Vagina (tissue), 2 donors: ENCODE results near the gene GKN1.

ENCODE experiments used
- POLR2A ChIP-seq, 2 donors: fragments of 450-650 bp; IDR thresholded peaks; one replicate each; pipeline ENCODE4 v1.6.1; 2017; ENCODE audit warnings: antibody characterized with exemption in 2 of 2, mild to moderate bottlenecking in 2 of 2, moderate library complexity in 2 of 2
- POLR2AphosphoS5 ChIP-seq, 2 donors: sonication (generic); formaldehyde crosslinking; IDR thresholded peaks; one replicate each; pipeline ENCODE4 v1.9.0; 2017; ENCODE audit warnings: antibody characterized with exemption in 2 of 2, mild to moderate bottlenecking in 2 of 2, low read depth in 1 of 2; ENCODE audit not compliant: insufficient read depth in 1 of 2
- TF ChIP-seq, protein P1 (sequence below), 3 experiments: fragments of 450-650 bp in 2 of 3; fragments of 200-600 bp in 1 of 3; sonication (generic) in 1 of 3; IDR thresholded peaks; one replicate each; pipeline ENCODE4 v1.5.1; 2017 to 2019; ENCODE audit warnings: antibody characterized with exemption in 3 of 3, mild to moderate bottlenecking in 2 of 3, moderate library complexity in 2 of 3

DNA sequence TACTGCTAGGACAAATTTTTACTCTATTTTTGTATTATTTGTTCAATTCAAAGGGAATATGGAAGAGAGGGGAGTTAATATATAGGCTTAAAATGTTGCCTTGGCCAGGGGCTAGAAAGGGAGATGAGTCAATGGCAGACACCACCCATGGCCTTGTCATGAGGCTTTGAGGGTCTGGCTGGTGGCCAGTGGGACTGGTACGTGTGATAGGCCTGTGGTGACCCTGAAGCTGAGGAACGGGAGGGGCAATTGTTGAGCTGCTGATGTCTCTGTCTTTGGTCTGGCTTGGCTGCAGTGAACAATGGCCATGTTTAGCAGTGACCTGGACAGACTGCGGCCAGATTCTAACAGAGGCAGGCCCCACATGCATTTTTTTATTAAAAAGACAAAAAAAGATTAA is 18.5 kb downstream of the GKN1 start:
- TF ChIP-seq POLR2A (IDR thresholded peaks at IDR 0.05) (no peak), POLR2AphosphoS5 (IDR thresholded peaks at IDR 0.05; ENCODE audit: insufficient read depth in 1 of 2, low read depth in 1 of 2) (no peak)
- TF ChIP-seq, protein P1, sequence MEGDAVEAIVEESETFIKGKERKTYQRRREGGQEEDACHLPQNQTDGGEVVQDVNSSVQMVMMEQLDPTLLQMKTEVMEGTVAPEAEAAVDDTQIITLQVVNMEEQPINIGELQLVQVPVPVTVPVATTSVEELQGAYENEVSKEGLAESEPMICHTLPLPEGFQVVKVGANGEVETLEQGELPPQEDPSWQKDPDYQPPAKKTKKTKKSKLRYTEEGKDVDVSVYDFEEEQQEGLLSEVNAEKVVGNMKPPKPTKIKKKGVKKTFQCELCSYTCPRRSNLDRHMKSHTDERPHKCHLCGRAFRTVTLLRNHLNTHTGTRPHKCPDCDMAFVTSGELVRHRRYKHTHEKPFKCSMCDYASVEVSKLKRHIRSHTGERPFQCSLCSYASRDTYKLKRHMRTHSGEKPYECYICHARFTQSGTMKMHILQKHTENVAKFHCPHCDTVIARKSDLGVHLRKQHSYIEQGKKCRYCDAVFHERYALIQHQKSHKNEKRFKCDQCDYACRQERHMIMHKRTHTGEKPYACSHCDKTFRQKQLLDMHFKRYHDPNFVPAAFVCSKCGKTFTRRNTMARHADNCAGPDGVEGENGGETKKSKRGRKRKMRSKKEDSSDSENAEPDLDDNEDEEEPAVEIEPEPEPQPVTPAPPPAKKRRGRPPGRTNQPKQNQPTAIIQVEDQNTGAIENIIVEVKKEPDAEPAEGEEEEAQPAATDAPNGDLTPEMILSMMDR (IDR thresholded peaks at IDR 0.05), result no peak
